Measurements from ENCODE around the gene SNRPD1. TPM values are rescaled to one million over a fixed set of nuclear protein-coding genes. Genes with fewer than 3 reads are reported as not detected.

Gene SNRPD1
- total RNA-seq, 6 experiments from 2014 or later = 3.5 to 16.3 (median 9.4) TPM

DNA sequence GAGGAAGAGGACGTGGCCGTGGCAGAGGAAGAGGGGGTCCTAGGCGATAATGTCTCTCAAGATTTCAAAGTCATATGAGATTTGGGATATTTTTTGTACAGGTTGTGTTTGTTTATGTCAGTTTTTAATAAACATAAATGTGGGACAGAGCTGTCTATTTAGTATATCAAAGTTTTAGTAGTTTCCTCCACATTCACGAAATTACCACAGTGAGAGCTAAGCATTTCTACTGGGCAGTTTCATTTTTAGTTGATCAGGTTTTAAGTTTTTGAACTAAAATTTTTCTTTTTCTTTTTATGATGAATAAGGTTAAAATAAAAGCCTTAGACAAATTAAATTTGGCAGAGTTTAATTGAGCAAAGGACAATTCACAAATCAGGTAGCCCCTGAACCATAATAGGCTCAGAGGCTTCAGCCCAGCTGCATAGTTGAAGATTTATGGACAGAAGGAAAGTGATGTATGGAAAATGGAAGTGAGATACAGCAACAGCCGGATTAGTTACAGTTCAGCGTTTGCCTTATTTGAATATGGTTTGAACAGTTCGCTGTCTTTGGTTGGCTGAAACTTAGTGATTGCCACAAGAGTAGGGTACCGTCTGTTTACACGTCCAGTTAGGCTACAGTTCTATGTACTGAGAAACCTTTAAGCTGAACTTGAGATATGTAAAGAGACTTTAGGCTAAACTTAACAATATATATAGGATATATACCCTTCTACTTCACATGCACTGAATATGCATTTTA lies 17.1 kb downstream of the SNRPD1 start:
- H3K27ac ChIP-seq = no peak overlapping the region
- no peaks in the 10 kb centered on the region for H3K9me3 ChIP-seq
- peaks cover 0 to 45% (median 4%) of the 10 kb centered on the region in 4 donors for H3K36me3 ChIP-seq
- TF ChIP-seq POLR2A (IDR thresholded peaks at IDR 0.05) (no peak), CTCF (IDR thresholded peaks at IDR 0.05) (no peak)
- no peaks in the 10 kb centered on the region for H3K4me1 ChIP-seq
- intact Hi-C loops (cut with DNase I) = no loop called here
- no peak overlapping the region for H3K4me3 ChIP-seq
- DNase-seq (no peak), ATAC-seq (no peak)
- no peaks in the 10 kb centered on the region for H3K27me3 ChIP-seq
- 65% methylated on average over 9 of the region's 9 CpGs for WGBS (ENCODE audit: insufficient coverage, low coverage, low lambda C conversion rate, missing lambda C conversion rate)

- TF ChIP-seq CTCF (IDR thresholded peaks at IDR 0.05) (peak in 3 of 4 donors; percentile 19 to 31 (median 21)), POLR2A (IDR thresholded peaks at IDR 0.05) (no peak)
- intact Hi-C loops (cut with DNase I) = no loop called here
- H3K27ac ChIP-seq = no peak overlapping the region
- H3K9me3 ChIP-seq = no peaks in the 10 kb centered on the region
- WGBS (ENCODE audit: insufficient coverage, low coverage, low lambda C conversion rate, missing lambda C conversion rate) = 100% methylated on average over 1 of the region's 1 CpG
- no peak for DNase-seq
- H3K4me3 ChIP-seq = no peak overlapping the region
- peaks cover 0 to 4% (median under 1%) of the 10 kb centered on the region in 4 donors for H3K4me1 ChIP-seq
- ATAC-seq = peak in 2 of 4 donors; percentile 29 to 36
- H3K27me3 ChIP-seq = no peaks in the 10 kb centered on the region
- H3K36me3 ChIP-seq = peaks cover 0 to 22% (median 0%) of the 10 kb centered on the region in 4 donors
Measured at GRCh38 chr18:21632393-21632792, 20.3 kb downstream of the SNRPD1 start.

GRCh38 chr18:21634588-21635199 lies 22.6 kb downstream of the SNRPD1 start:
- ATAC-seq (no peak), DNase-seq (no peak)
- peaks cover 0 to 21% (median 5%) of the 10 kb centered on the region in 4 donors for H3K4me1 ChIP-seq
- intact Hi-C loops (cut with DNase I) = no loop called here
- TF ChIP-seq CTCF (IDR thresholded peaks at IDR 0.05) = no peak
- no peak for TF ChIP-seq POLR2A (IDR thresholded peaks at IDR 0.05)
- no peak overlapping the region for H3K4me3 ChIP-seq
- H3K27ac ChIP-seq = no peak overlapping the region
- no peaks in the 10 kb centered on the region for H3K27me3 ChIP-seq
- H3K9me3 ChIP-seq = no peaks in the 10 kb centered on the region
- H3K36me3 ChIP-seq = peaks cover 0 to 4% (median 0%) of the 10 kb centered on the region in 4 donors
- 71% methylated on average over 4 of the region's 4 CpGs for WGBS (ENCODE audit: insufficient coverage, low coverage, low lambda C conversion rate, missing lambda C conversion rate)

DNA sequence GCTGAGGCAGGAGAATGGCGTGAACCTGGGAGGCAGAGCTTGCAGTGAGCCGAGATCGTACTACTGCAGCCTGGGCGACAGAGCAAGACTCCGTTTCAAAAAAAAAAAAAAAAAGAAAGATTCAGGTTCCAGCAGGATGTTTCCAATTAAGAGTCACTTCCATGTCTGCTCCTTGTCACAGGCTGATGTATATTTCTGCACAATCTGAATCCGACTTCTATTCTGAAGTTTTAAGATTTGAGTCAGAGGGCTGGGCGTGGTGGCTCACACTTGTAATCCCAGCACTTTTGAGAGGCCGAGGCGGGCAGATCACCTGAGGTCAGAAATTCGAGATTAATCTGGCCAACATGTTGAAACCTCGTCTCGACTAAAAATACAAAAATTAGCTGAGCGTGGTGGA lies 24.7 kb downstream of the SNRPD1 start:
- DNase-seq = no peak
- H3K9me3 ChIP-seq = no peaks in the 10 kb centered on the region
- no peaks in the 10 kb centered on the region for H3K36me3 ChIP-seq
- H3K27ac ChIP-seq = no peak overlapping the region
- no peaks in the 10 kb centered on the region for H3K27me3 ChIP-seq
- H3K4me1 ChIP-seq = peaks cover 0 to 21% (median 5%) of the 10 kb centered on the region in 4 donors
- TF ChIP-seq CTCF (IDR thresholded peaks at IDR 0.05) = no peak
- TF ChIP-seq POLR2A (IDR thresholded peaks at IDR 0.05) = no peak
- no peak overlapping the region for H3K4me3 ChIP-seq
- 97% methylated on average over 9 of the region's 13 CpGs for WGBS (ENCODE audit: insufficient coverage, low coverage, low lambda C conversion rate, missing lambda C conversion rate)
- intact Hi-C loops (cut with DNase I) = no loop called here
- no peak for ATAC-seq

Measured in right lobe of liver (tissue), 6 donors.